Measurements from ENCODE around the gene CAMTA1. TPM values are rescaled to one million over a fixed set of nuclear protein-coding genes. Genes with fewer than 3 reads are reported as not detected.
A peak's percentile ranks its signal among the peaks of the same experiment; 100 is the strongest.

CAMTA1 gene
- total and polyA plus RNA-seq, 9 of the 15 experiments (the other 6 are each of a cell fraction or from before 2014, with no cell fraction given), result 43.9 to 161 (median 65.9) TPM

GRCh38 chr1:7783826-7784491 is 998.7 kb downstream of the CAMTA1 start, which contains the start of gene PER3 (continued):
- no peak for TF ChIP-seq ZMIZ1 (IDR thresholded peaks at IDR 0.05; ENCODE audit: low read depth in 2 of 2, low read length in 2 of 2)
- TF ChIP-seq DLX4 (CRISPR knock-in tag; IDR thresholded peaks at IDR 0.05), result no peak
- 0 out of 2 replicates have a peak, but pooled peaks have one; percentile 24 for TF ChIP-seq ZNF511 (CRISPR knock-in tag; IDR thresholded peaks at IDR 0.05)
- TF ChIP-seq ARID3A (IDR thresholded peaks at IDR 0.05; ENCODE audit: borderline replicate concordance, low read depth, low read length), result no peak
- TF ChIP-seq TBL1XR1 (IDR thresholded peaks at IDR 0.05; ENCODE audit: low read length in 2 of 2), result peak in 1 of 2 experiments; percentile 19; a peak in 1 of 4 replicates
- TF ChIP-seq TGIF2 (CRISPR knock-in tag; IDR thresholded peaks at IDR 0.05), result 0 out of 2 replicates have a peak, but pooled peaks have one; percentile 73
- TF ChIP-seq ESRRA (IDR thresholded peaks at IDR 0.05; ENCODE audit: borderline replicate concordance, low read depth), result peak; percentile 17; the same call in 1 of the 2 replicates
- TF ChIP-seq RBM17 (IDR thresholded peaks at IDR 0.05; ENCODE audit: borderline replicate concordance, low read depth, low read length), result no peak
- TF ChIP-seq CHAMP1 (IDR thresholded peaks at IDR 0.05), result no peak
- 0 out of 2 replicates have a peak, but pooled peaks have one; percentile 30 for TF ChIP-seq ILF3 (IDR thresholded peaks at IDR 0.05; ENCODE audit: borderline replicate concordance)
- TF ChIP-seq ZNF695 (CRISPR knock-in tag; IDR thresholded peaks at IDR 0.05), result no peak
- no peak for TF ChIP-seq FOXJ3 (CRISPR knock-in tag; IDR thresholded peaks at IDR 0.05)
- TF ChIP-seq ATF7 (IDR thresholded peaks at IDR 0.05), result peak; percentile 77
- TF ChIP-seq KLF13 (tag; IDR thresholded peaks at IDR 0.05; ENCODE audit: borderline replicate concordance, low read depth), result peak; percentile 90; the same call in 1 of the 2 replicates
- TF ChIP-seq MNT (conservative IDR thresholded peaks at IDR 0.05), result peak; percentile 69 to 87
